ENCODE measurements around the gene DXO.
"Not testable (repeated sequence)": the region's sequence is repeated elsewhere in the genome, so short reads cannot be mapped to it uniquely, and the experiment has no call there.

DXO gene

GRCh38 chr6:32004393-32004792, 32.5 kb upstream of the DXO start:
- H2BK15ac ChIP-seq (ENCODE audit: low read depth, poor library complexity, severe bottlenecking); H2AFZ ChIP-seq (ENCODE audit: low read depth, low read length); H3K4me2 ChIP-seq (ENCODE audit: low read length, poor library complexity, severe bottlenecking); H3K36me3 ChIP-seq (ENCODE audit: control insufficient read depth in 1 of 2, insufficient read depth in 2 of 2, low read depth in 1 of 2, low read length in 2 of 2); H3K4me1 ChIP-seq (ENCODE audit: control insufficient read depth, insufficient read depth, low read depth, low read length); H3K27ac ChIP-seq (ENCODE audit: low read length, poor library complexity, severe bottlenecking); H3K27me3 ChIP-seq (ENCODE audit: control insufficient read depth in 1 of 2, insufficient read depth in 1 of 2, low read length in 2 of 2); H3K4me3 ChIP-seq (ENCODE audit: insufficient read depth in 1 of 2, low read depth in 1 of 2, low read length in 2 of 2); H3K18ac ChIP-seq (ENCODE audit: low read depth in 1 of 2, low read length in 2 of 2); H4K91ac ChIP-seq (ENCODE audit: low read length); H2BK120ac ChIP-seq (ENCODE audit: low read depth, low read length); H4K8ac ChIP-seq (ENCODE audit: low read length); H2AK5ac ChIP-seq (ENCODE audit: low read length, severe bottlenecking); H3K14ac ChIP-seq (ENCODE audit: low read length in 2 of 2); H2BK12ac ChIP-seq (ENCODE audit: low read length in 2 of 2); DNase-seq; H3K9ac ChIP-seq (ENCODE audit: low read length); H3K23ac ChIP-seq (ENCODE audit: low read length in 2 of 2); H2BK5ac ChIP-seq (ENCODE audit: low read depth, low read length, poor library complexity, severe bottlenecking); H3K9me3 ChIP-seq (ENCODE audit: control insufficient read depth, low read length); H3K79me1 ChIP-seq (replicated peaks; ENCODE audit: low read length, poor library complexity, severe bottlenecking); H3K4ac ChIP-seq (ENCODE audit: low read depth in 1 of 2, low read length in 2 of 2): not testable (repeated sequence)
- WGBS = no CpG with 5 or more reads among the region's 4 CpGs

- not testable (repeated sequence) for H3K4me2 ChIP-seq (ENCODE audit: low read length, poor library complexity, severe bottlenecking); H2BK120ac ChIP-seq (ENCODE audit: low read depth, low read length); H3K79me1 ChIP-seq (replicated peaks; ENCODE audit: low read length, poor library complexity, severe bottlenecking); H3K9ac ChIP-seq (ENCODE audit: low read length); H3K36me3 ChIP-seq (ENCODE audit: control insufficient read depth in 1 of 2, insufficient read depth in 2 of 2, low read depth in 1 of 2, low read length in 2 of 2); H3K27ac ChIP-seq (ENCODE audit: low read length, poor library complexity, severe bottlenecking); H2BK5ac ChIP-seq (ENCODE audit: low read depth, low read length, poor library complexity, severe bottlenecking); H3K4me3 ChIP-seq (ENCODE audit: insufficient read depth in 1 of 2, low read depth in 1 of 2, low read length in 2 of 2); H3K18ac ChIP-seq (ENCODE audit: low read depth in 1 of 2, low read length in 2 of 2); H3K27me3 ChIP-seq (ENCODE audit: control insufficient read depth in 1 of 2, insufficient read depth in 1 of 2, low read length in 2 of 2); H4K91ac ChIP-seq (ENCODE audit: low read length); H3K9me3 ChIP-seq (ENCODE audit: control insufficient read depth, low read length); H3K4me1 ChIP-seq (ENCODE audit: control insufficient read depth, insufficient read depth, low read depth, low read length); H3K4ac ChIP-seq (ENCODE audit: low read depth in 1 of 2, low read length in 2 of 2); H2AK5ac ChIP-seq (ENCODE audit: low read length, severe bottlenecking); H2BK15ac ChIP-seq (ENCODE audit: low read depth, poor library complexity, severe bottlenecking); DNase-seq; H3K14ac ChIP-seq (ENCODE audit: low read length in 2 of 2); H3K23ac ChIP-seq (ENCODE audit: low read length in 2 of 2); H2AFZ ChIP-seq (ENCODE audit: low read depth, low read length); H2BK12ac ChIP-seq (ENCODE audit: low read length in 2 of 2); H4K8ac ChIP-seq (ENCODE audit: low read length)
- WGBS = no CpG with 5 or more reads among the region's 7 CpGs
These were observed 31.4 kb upstream of the DXO start for GRCh38 chr6:32003301-32003700.

GRCh38 chr6:32002546-32003268, 30.8 kb upstream of the DXO start:
- not testable (repeated sequence) for H3K36me3 ChIP-seq (ENCODE audit: control insufficient read depth in 1 of 2, insufficient read depth in 2 of 2, low read depth in 1 of 2, low read length in 2 of 2); H3K23ac ChIP-seq (ENCODE audit: low read length in 2 of 2); H2BK15ac ChIP-seq (ENCODE audit: low read depth, poor library complexity, severe bottlenecking); DNase-seq; H3K14ac ChIP-seq (ENCODE audit: low read length in 2 of 2); H3K4ac ChIP-seq (ENCODE audit: low read depth in 1 of 2, low read length in 2 of 2); H2BK5ac ChIP-seq (ENCODE audit: low read depth, low read length, poor library complexity, severe bottlenecking); H2BK12ac ChIP-seq (ENCODE audit: low read length in 2 of 2); H3K79me1 ChIP-seq (replicated peaks; ENCODE audit: low read length, poor library complexity, severe bottlenecking); H2AFZ ChIP-seq (ENCODE audit: low read depth, low read length); H3K9ac ChIP-seq (ENCODE audit: low read length); H4K91ac ChIP-seq (ENCODE audit: low read length); H3K27ac ChIP-seq (ENCODE audit: low read length, poor library complexity, severe bottlenecking); H4K8ac ChIP-seq (ENCODE audit: low read length); H3K4me2 ChIP-seq (ENCODE audit: low read length, poor library complexity, severe bottlenecking); H3K18ac ChIP-seq (ENCODE audit: low read depth in 1 of 2, low read length in 2 of 2); H2BK120ac ChIP-seq (ENCODE audit: low read depth, low read length); H3K4me3 ChIP-seq (ENCODE audit: insufficient read depth in 1 of 2, low read depth in 1 of 2, low read length in 2 of 2); H2AK5ac ChIP-seq (ENCODE audit: low read length, severe bottlenecking); H3K4me1 ChIP-seq (ENCODE audit: control insufficient read depth, insufficient read depth, low read depth, low read length); H3K27me3 ChIP-seq (ENCODE audit: control insufficient read depth in 1 of 2, insufficient read depth in 1 of 2, low read length in 2 of 2); H3K9me3 ChIP-seq (ENCODE audit: control insufficient read depth, low read length)
- no CpG with 5 or more reads among the region's 15 CpGs for WGBS

GRCh38 chr6:31996385-31996784, 24.4 kb upstream of the DXO start:
- not testable (repeated sequence) for H3K4me3 ChIP-seq (ENCODE audit: insufficient read depth in 1 of 2, low read depth in 1 of 2, low read length in 2 of 2); H4K91ac ChIP-seq (ENCODE audit: low read length); H3K4ac ChIP-seq (ENCODE audit: low read depth in 1 of 2, low read length in 2 of 2); H3K36me3 ChIP-seq (ENCODE audit: control insufficient read depth in 1 of 2, insufficient read depth in 2 of 2, low read depth in 1 of 2, low read length in 2 of 2); H2BK5ac ChIP-seq (ENCODE audit: low read depth, low read length, poor library complexity, severe bottlenecking); H3K4me1 ChIP-seq (ENCODE audit: control insufficient read depth, insufficient read depth, low read depth, low read length); H4K8ac ChIP-seq (ENCODE audit: low read length); H2AFZ ChIP-seq (ENCODE audit: low read depth, low read length); H3K18ac ChIP-seq (ENCODE audit: low read depth in 1 of 2, low read length in 2 of 2); H3K9me3 ChIP-seq (ENCODE audit: control insufficient read depth, low read length); H2BK120ac ChIP-seq (ENCODE audit: low read depth, low read length); H3K23ac ChIP-seq (ENCODE audit: low read length in 2 of 2); H3K14ac ChIP-seq (ENCODE audit: low read length in 2 of 2); H2AK5ac ChIP-seq (ENCODE audit: low read length, severe bottlenecking); H3K4me2 ChIP-seq (ENCODE audit: low read length, poor library complexity, severe bottlenecking); H3K9ac ChIP-seq (ENCODE audit: low read length); H3K79me1 ChIP-seq (replicated peaks; ENCODE audit: low read length, poor library complexity, severe bottlenecking); H2BK15ac ChIP-seq (ENCODE audit: low read depth, poor library complexity, severe bottlenecking); H3K27ac ChIP-seq (ENCODE audit: low read length, poor library complexity, severe bottlenecking); DNase-seq; H2BK12ac ChIP-seq (ENCODE audit: low read length in 2 of 2); H3K27me3 ChIP-seq (ENCODE audit: control insufficient read depth in 1 of 2, insufficient read depth in 1 of 2, low read length in 2 of 2)
- 74% methylated on average over 2 of the region's 6 CpGs for WGBS

All from mesenchymal stem cell (in vitro differentiated cells and primary cell).